Body of pancreas (tissue), 4 donors: Measurements from ENCODE around the gene CFAP46.

ENCODE experiments used
- CTCF ChIP-seq, 7 experiments: fragments of 450-650 bp in 4 of 7; fragments of 200-600 bp in 3 of 7; sonication (generic) in 3 of 7; IDR thresholded peaks; one replicate each; pipeline ENCODE4 v1.5.1; 2016 to 2019; ENCODE audit warnings: antibody characterized with exemption in 7 of 7
- POLR2A ChIP-seq, 3 donors: fragments of 450-650 bp; IDR thresholded peaks; one replicate each; pipeline ENCODE4 v1.6.1; 2016; ENCODE audit warnings: antibody characterized with exemption in 3 of 3, mild to moderate bottlenecking in 2 of 3

DNA sequence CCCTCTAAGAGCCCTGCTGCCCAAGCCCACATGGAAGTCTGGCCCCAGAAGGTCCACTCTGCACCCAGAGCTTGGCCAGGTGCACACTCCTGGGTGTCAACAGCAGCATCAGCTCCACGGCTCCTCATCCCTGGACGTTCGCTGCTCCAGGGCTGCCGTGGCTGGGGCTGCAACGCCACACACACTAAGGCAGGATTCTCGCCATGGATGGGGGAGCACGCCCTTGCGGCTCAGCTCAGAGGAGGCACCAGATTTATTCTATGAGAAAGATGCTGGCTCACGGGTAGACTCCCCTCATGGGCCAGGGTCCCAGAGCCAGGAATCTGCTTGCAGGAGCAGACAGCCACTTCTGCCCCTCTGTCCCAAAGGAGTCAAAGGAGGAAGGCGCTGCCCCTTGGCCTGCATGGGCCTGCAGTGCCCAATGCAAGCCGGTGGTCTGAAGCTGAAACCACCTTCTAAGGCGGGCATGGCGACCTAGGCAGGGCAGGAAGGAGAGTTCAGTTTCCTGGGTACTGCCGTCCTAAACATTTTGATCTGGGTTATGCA is 42.1 kb downstream of the CFAP46 start:
- TF ChIP-seq CTCF (IDR thresholded peaks at IDR 0.05) = no peak
- no peak for TF ChIP-seq POLR2A (IDR thresholded peaks at IDR 0.05)
